Activated CD8-positive, alpha-beta memory T cell treated with anti-CD3 and anti-CD28 coated beads for 48 hours (primary cell): ENCODE measurements around the gene TPRN.

Experiments used
- DNase-seq, 3 experiments: peaks; one replicate each; pipeline ENCODE4 v3.0.0-alpha.2; 2020; ENCODE audit warnings: low read depth in 2 of 3, low spot score in 2 of 3

The TPRN gene

GRCh38 chr9:137236238-137236935 is 35.8 kb upstream of the TPRN start:
- peak; percentile 70 to 89 (median 87) for DNase-seq

- no peak for DNase-seq
Observed at GRCh38 chr9:137235424-137236237, 35.1 kb upstream of the TPRN start.

GRCh38 chr9:137234758-137235423 is 34.4 kb upstream of the TPRN start:
- DNase-seq = no peak

GRCh38 chr9:137234055-137234697 is 33.6 kb upstream of the TPRN start:
- no peak for DNase-seq

- no peak for DNase-seq
Observed at GRCh38 chr9:137233143-137233980, 32.8 kb upstream of the TPRN start.

GRCh38 chr9:137232510-137232909 is 32.0 kb upstream of the TPRN start:
- no peak for DNase-seq

- DNase-seq = no peak
Observed at GRCh38 chr9:137232101-137232500, 31.6 kb upstream of the TPRN start.

GRCh38 chr9:137231372-137232039 is 31.0 kb upstream of the TPRN start:
- no peak for DNase-seq

GRCh38 chr9:137230705-137231371 is 30.3 kb upstream of the TPRN start, which contains the start of gene SLC34A3:
TSS of gene SLC34A3 (plus strand) at chr9:137230901. CDS start at chr9:137231703, 802 bp downstream.
- DNase-seq = no peak

GRCh38 chr9:137229903-137230704 is 29.6 kb upstream of the TPRN start:
- DNase-seq = no peak

GRCh38 chr9:137228968-137229896 is 28.7 kb upstream of the TPRN start:
- DNase-seq = no peak

- DNase-seq = no peak
Observed at GRCh38 chr9:137228506-137228967, 28.0 kb upstream of the TPRN start.

- no peak for DNase-seq
Observed at GRCh38 chr9:137227853-137228505, 27.4 kb upstream of the TPRN start.

GRCh38 chr9:137227054-137227852 is 26.7 kb upstream of the TPRN start, which contains the start of gene RNF224:
TSS of gene RNF224 (plus strand) at chr9:137227502. CDS start at chr9:137228336, 834 bp downstream.
- peak; percentile 51 to 79 (median 72) for DNase-seq

GRCh38 chr9:137226338-137227053 is 26.0 kb upstream of the TPRN start:
- DNase-seq = no peak
